Measurements from ENCODE around the gene IGSF11.
A peak's percentile ranks its signal among the peaks of the same experiment; 100 is the strongest.
"Not testable (repeated sequence)": the region's sequence is repeated elsewhere in the genome, so short reads cannot be mapped to it uniquely, and the experiment has no call there.

The IGSF11 gene

GRCh38 chr3:119034256-119035013, at the start of gene IGSF11:
Gene IGSF11 (minus strand): TSS chr3:119034846. CDS start chr3:119034582, 264 bp downstream.
- peak; percentile 80 to 98 (median 88) for DNase-seq
- intact Hi-C loops (cut with DNase I) = loop anchor here (1.0 to 2.0 kb wide), 3 partner anchors 42 to 149 kb away; no protein-coding TSS in a partner anchor

- DNase-seq = no peak
These were observed 45.7 kb upstream of the IGSF11 start for GRCh38 chr3:119080364-119080763.

GRCh38 chr3:119073258-119074001, 38.8 kb upstream of the IGSF11 start:
- intact Hi-C loops (cut with DNase I) = no loop called here

More at GRCh38 chr3:119080364-119080763, 45.7 kb upstream of the IGSF11 start:
- intact Hi-C loops (cut with DNase I) = no loop called here

GRCh38 chr3:119072451-119072850, 37.8 kb upstream of the IGSF11 start:
- intact Hi-C loops (cut with DNase I); DNase-seq: not testable (repeated sequence)

More at GRCh38 chr3:119073258-119074001, 38.8 kb upstream of the IGSF11 start:
- peak in 1 of 10 donors; percentile 76 for DNase-seq

GRCh38 chr3:119069725-119070124, 35.1 kb upstream of the IGSF11 start:
- intact Hi-C loops (cut with DNase I) = no loop called here
- no peak for DNase-seq

GRCh38 chr3:119063471-119063870, 28.8 kb upstream of the IGSF11 start:
- DNase-seq = no peak
- intact Hi-C loops (cut with DNase I) = no loop called here

- no peak for DNase-seq
- intact Hi-C loops (cut with DNase I) = no loop called here
These were observed 28.2 kb upstream of the IGSF11 start for GRCh38 chr3:119062892-119063291.

GRCh38 chr3:119044593-119044992, 9.9 kb upstream of the IGSF11 start:
- no peak for DNase-seq
- intact Hi-C loops (cut with DNase I) = no loop called here

GRCh38 chr3:119042162-119042561, 7.5 kb upstream of the IGSF11 start:
- DNase-seq = no peak
- intact Hi-C loops (cut with DNase I) = no loop called here

GRCh38 chr3:119035014-119035346, 334 bp upstream of the IGSF11 start:
- intact Hi-C loops (cut with DNase I) = loop anchor here (1.0 to 2.0 kb wide), 3 partner anchors 42 to 150 kb away; no protein-coding TSS in a partner anchor

GRCh38 chr3:119033393-119034255, 1.0 kb downstream of the IGSF11 start:
- no peak for DNase-seq
- intact Hi-C loops (cut with DNase I) = loop anchor here (2.0 kb wide), 2 partner anchors 41 to 65 kb away; no protein-coding TSS in a partner anchor

More at GRCh38 chr3:119035014-119035346, 334 bp upstream of the IGSF11 start:
- DNase-seq = no peak

GRCh38 chr3:119025171-119025795, 9.4 kb downstream of the IGSF11 start:
- intact Hi-C loops (cut with DNase I) = no loop called here
- DNase-seq = no peak

GRCh38 chr3:119019767-119020518, 14.7 kb downstream of the IGSF11 start:
- intact Hi-C loops (cut with DNase I) = no loop called here
- DNase-seq = peak in 1 of 10 donors; percentile 51

- peak; percentile 58 to 94 (median 70) for DNase-seq
- intact Hi-C loops (cut with DNase I) = no loop called here
These were observed 15.8 kb downstream of the IGSF11 start for GRCh38 chr3:119018690-119019463.

- intact Hi-C loops (cut with DNase I) = no loop called here
These were observed 18.7 kb downstream of the IGSF11 start for GRCh38 chr3:119015942-119016341.

GRCh38 chr3:119013951-119014350, 20.7 kb downstream of the IGSF11 start:
- peak in 1 of 10 donors; percentile 48 for DNase-seq
- intact Hi-C loops (cut with DNase I) = no loop called here

More at GRCh38 chr3:119015942-119016341, 18.7 kb downstream of the IGSF11 start:
- DNase-seq = peak in 1 of 10 donors; percentile 54

- DNase-seq = no peak
- intact Hi-C loops (cut with DNase I) = no loop called here
These were observed 23.1 kb downstream of the IGSF11 start for GRCh38 chr3:119011528-119011927.

GRCh38 chr3:118997190-118997589, 37.5 kb downstream of the IGSF11 start:
- DNase-seq = no peak
- intact Hi-C loops (cut with DNase I) = no loop called here
